HCT116 (cell line): ENCODE results near the gene PCDHGA1.

Experiments used
- ATF3 ChIP-seq: IDR thresholded peaks from 2 replicates; pipeline ENCODE4 v1.6.1; 2012
- CTCF ChIP-seq, 3 experiments: fragments of 200-600 bp in 1 of 3; sonication (generic) in 1 of 3; IDR thresholded peaks in 2 of 3; conservative IDR thresholded peaks in 1 of 3; 2 replicates each; pipeline ENCODE4 v1.5.1; 2012 to 2017; ENCODE audit warnings: low read depth in 2 of 3, low read length in 2 of 3, antibody characterized with exemption in 1 of 3, borderline replicate concordance in 1 of 3, control low read depth in 1 of 3, mild to moderate bottlenecking in 1 of 3, mixed read lengths in 1 of 3, mixed run types in 1 of 3, moderate library complexity in 1 of 3; ENCODE audit not compliant: insufficient read depth in 1 of 3
- EZH2 ChIP-seq: fragments of 200-600 bp; sonication (generic); IDR thresholded peaks from 2 replicates; pipeline ENCODE4 v1.6.1; 2017; ENCODE audit warnings: antibody characterized with exemption, mixed run types
- EZH2phosphoT487 ChIP-seq: fragments of 200-600 bp; IDR thresholded peaks from 2 replicates; pipeline ENCODE4 v1.6.1; 2018; ENCODE audit warnings: antibody characterized with exemption, borderline replicate concordance
- JUND ChIP-seq: IDR thresholded peaks from 2 replicates; pipeline ENCODE4 v1.6.1; 2012
- MAX ChIP-seq: IDR thresholded peaks from 2 replicates; pipeline ENCODE4 v1.6.1; 2012
- POLR2A ChIP-seq: IDR thresholded peaks from 2 replicates; pipeline ENCODE4 v1.7.0; 2011; ENCODE audit warnings: borderline replicate concordance; ENCODE audit not compliant: insufficient read depth, insufficient read length; ENCODE audit errors: extremely low read depth
- POLR2AphosphoS5 ChIP-seq: IDR thresholded peaks from 2 replicates; pipeline ENCODE4 v1.6.1; 2011; ENCODE audit warnings: mild to moderate bottlenecking, low read depth, low read length, moderate library complexity
- SIN3A ChIP-seq: IDR thresholded peaks from 2 replicates; pipeline ENCODE4 v1.6.1; 2012; ENCODE audit warnings: low read depth
- TCF7L2 ChIP-seq: IDR thresholded peaks from 2 replicates; pipeline ENCODE4 v1.7.0; 2011; ENCODE audit warnings: borderline replicate concordance, inconsistent platforms; ENCODE audit not compliant: insufficient read depth, insufficient read length; ENCODE audit errors: extremely low read depth
- YY1 ChIP-seq: IDR thresholded peaks from 2 replicates; pipeline ENCODE4 v1.6.1; 2011; ENCODE audit warnings: low read length, low read depth, moderate library complexity, mild to moderate bottlenecking; ENCODE audit not compliant: insufficient replicate concordance; ENCODE audit errors: extremely low read depth
- ZBTB33 ChIP-seq: IDR thresholded peaks from 2 replicates; pipeline ENCODE4 v1.6.1; 2011; ENCODE audit warnings: mild to moderate bottlenecking, low read length, moderate library complexity; ENCODE audit not compliant: insufficient replicate concordance; ENCODE audit errors: extremely low read depth
- ZFX ChIP-seq: fragments of 450-650 bp; IDR thresholded peaks from 2 replicates; pipeline ENCODE4 v1.6.1; 2017
- ZNF274 ChIP-seq: fragments of 200-500 bp; sonication (Bioruptor generic); IDR thresholded peaks from 2 replicates; pipeline ENCODE4 v1.6.1; 2014; ENCODE audit warnings: mild to moderate bottlenecking, low read depth, low read length, inconsistent platforms

GRCh38 chr5:141533897-141534296 lies 203.6 kb downstream of the PCDHGA1 start:
- TF ChIP-seq SIN3A = no peak
- TF ChIP-seq CTCF (IDR thresholded peaks at IDR 0.05 in 2 of 3, conservative IDR thresholded peaks at IDR 0.05 in 1 of 3; ENCODE audit: borderline replicate concordance in 1 of 3, insufficient read depth in 1 of 3, low read depth in 2 of 3, low read length in 2 of 3) = no peak
- TF ChIP-seq EZH2phosphoT487 = no peak
- no peak for TF ChIP-seq POLR2A
- no peak for TF ChIP-seq ZFX
- TF ChIP-seq POLR2AphosphoS5 = no peak
- TF ChIP-seq ZNF274 = no peak
- TF ChIP-seq JUND = no peak
- TF ChIP-seq TCF7L2 = no peak
- no peak for TF ChIP-seq EZH2
- no peak for TF ChIP-seq MAX
- TF ChIP-seq ZBTB33 = no peak
- TF ChIP-seq ATF3 = no peak
- no peak for TF ChIP-seq YY1
